GM13976 (cell line): ENCODE measurements around the gene PAIP2.
A peak's percentile ranks its signal among the peaks of the same experiment; 100 is the strongest.
"Not testable (repeated sequence)": the region's sequence is repeated elsewhere in the genome, so short reads cannot be mapped to it uniquely, and the experiment has no call there.

ENCODE experiments used
- DNase-seq: peaks from one replicate; pipeline ENCODE4 v3.0.0; 2012; ENCODE audit warnings: low spot score
- CTCF ChIP-seq: IDR thresholded peaks from 2 replicates; pipeline ENCODE4 v1.5.1; 2012; ENCODE audit warnings: borderline replicate concordance, mild to moderate bottlenecking; ENCODE audit not compliant: insufficient read depth; ENCODE audit errors: extremely low read depth, missing control alignments, control extremely low read depth
- in situ Hi-C: fragments of 300-500 bp; cut with MboI; formaldehyde crosslinking; loops from one replicate; pipeline ENCODE4 v1.12.0; 2022; ENCODE audit warnings: low sequenced_read_pairs, mixed read lengths, inconsistent platforms; ENCODE audit not compliant: unreplicated experiment

Gene PAIP2

DNA sequence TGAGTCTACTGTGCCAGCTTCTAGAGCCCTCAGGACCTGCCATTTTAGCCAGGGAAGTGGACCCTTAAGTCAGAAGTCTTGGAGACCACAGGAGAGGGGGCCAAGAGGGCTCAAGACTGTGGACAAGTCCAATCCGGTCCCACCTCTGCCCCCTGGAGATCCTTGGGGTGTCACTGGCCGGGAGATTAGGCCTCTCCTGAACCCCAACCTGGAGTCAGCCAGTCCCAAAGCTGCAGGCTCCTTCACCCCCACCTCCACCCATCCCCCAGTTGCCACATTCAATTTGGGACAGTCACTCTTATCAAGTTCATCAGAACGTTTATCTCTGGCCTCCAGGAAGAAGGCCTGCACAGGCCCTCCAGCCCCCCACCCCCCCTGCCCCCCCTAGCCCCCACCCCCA lies 41.2 kb downstream of the PAIP2 start:
- in situ Hi-C loops = no loop called here
- no peak for DNase-seq
- no peak for TF ChIP-seq CTCF

- in situ Hi-C loops = no loop called here
- no peak for TF ChIP-seq CTCF
- no peak for DNase-seq
Measured at GRCh38 chr5:139383275-139383992, 41.8 kb downstream of the PAIP2 start, which contains the start of gene SLC23A1. Gene SLC23A1, minus strand, starts transcription at chr5:139383297. Its CDS starts 44 bp downstream, at chr5:139383253.

- TF ChIP-seq CTCF = no peak
- no peak for DNase-seq
- in situ Hi-C loops = no loop called here
Measured at GRCh38 chr5:139383993-139384590, 42.4 kb downstream of the PAIP2 start.

DNA sequence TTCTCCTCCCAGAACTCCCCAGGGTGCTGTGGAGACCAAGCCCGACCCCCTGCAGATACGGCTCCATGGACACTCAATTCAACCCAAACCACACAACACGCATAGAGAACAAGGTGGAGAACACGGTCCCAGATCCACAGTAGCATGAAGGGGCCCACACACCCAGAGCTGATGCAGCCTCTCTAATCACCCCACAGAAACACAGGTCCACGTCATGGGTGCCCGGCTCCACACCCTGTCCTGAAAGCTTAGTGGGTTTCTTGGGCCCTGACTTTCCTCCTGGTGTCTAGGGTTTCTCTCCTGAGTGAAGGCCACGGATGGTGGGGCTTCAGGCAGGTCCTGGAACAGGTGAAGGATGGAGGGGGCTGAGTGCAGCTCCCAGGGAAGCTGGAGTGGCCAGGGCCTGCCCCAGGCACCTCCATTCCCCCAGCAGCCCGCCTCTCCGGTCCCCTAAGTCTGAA lies 43.0 kb downstream of the PAIP2 start:
- DNase-seq = no peak
- in situ Hi-C loops = no loop called here
- no peak for TF ChIP-seq CTCF

DNA sequence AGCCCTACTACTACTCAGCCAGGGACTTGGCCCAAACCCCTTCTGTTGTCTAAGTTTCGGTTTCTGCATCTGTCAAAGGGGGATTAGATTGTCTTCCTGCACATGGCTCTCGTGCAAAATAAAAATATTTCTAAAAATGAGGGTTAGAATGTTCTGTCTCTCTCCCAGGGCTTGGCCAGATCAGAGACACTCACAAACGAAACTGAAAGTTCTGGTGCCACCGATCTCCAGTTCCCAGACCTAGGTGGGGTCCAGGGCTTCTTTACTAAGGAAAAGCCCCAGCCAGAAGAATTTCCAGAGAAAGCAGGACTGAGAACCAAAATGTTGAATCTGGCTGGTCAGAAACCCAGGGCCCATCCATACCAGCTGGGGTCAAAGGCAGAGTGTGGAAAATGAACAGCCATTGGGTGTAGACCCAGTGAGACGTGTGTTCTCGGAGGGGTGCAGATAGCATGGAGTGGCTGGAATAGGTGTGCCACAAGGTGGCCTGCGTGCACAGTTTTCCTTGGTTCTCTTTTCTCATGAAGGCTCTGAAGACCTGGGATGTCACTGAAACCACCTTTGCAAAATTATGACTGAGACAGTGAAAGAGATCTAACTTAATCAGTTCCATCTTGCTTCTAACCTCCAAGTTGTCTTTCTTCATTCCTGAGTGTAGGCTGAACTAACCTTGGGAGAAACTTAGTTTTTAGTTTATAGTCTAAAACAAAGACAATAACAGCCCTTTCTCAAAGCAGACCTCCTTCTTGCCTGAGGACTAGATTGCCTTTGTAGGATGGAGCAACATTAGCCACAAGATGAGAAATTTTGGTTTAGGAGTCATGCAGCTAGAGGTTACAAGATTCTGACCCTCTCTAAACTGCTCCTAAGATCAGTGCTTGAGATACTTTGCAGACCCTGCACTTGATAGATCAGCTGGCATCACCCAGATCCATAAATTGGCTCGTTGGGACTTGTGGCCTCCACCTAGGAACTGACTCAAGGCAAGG lies 43.7 kb downstream of the PAIP2 start:
- in situ Hi-C loops = no loop called here
- TF ChIP-seq CTCF = no peak
- DNase-seq = peak; percentile 61

- TF ChIP-seq CTCF = no peak
- in situ Hi-C loops = no loop called here
- no peak for DNase-seq
Measured at GRCh38 chr5:139386050-139386438, 44.4 kb downstream of the PAIP2 start.

- DNase-seq, in situ Hi-C loops: not testable (repeated sequence)
Measured at GRCh38 chr5:139386956-139387355, 45.3 kb downstream of the PAIP2 start.
